C4-2B (cell line): ENCODE results near the gene MAP3K12.

ENCODE experiments used
- CTCF ChIP-seq: fragments of 450-650 bp; conservative IDR thresholded peaks from 2 replicates; pipeline ENCODE4 v1.5.1; 2017; ENCODE audit warnings: mild to moderate bottlenecking
- ZFX ChIP-seq: fragments of 450-650 bp; IDR thresholded peaks from 2 replicates; pipeline ENCODE4 v1.6.1; 2017

GRCh38 chr12:53530061-53530460 is 30.8 kb upstream of the MAP3K12 start:
- TF ChIP-seq CTCF = no peak
- no peak for TF ChIP-seq ZFX
